22Rv1 (cell line): ENCODE measurements around the gene LRRC3B.

Experiments
- CTCF ChIP-seq: fragments of 450-650 bp; IDR thresholded peaks from 2 replicates; pipeline ENCODE4 v1.5.1; 2017; ENCODE audit warnings: mild to moderate bottlenecking
- ZFX ChIP-seq: fragments of 450-650 bp; IDR thresholded peaks from 2 replicates; pipeline ENCODE4 v1.6.1; 2017; ENCODE audit warnings: antibody characterized with exemption, borderline replicate concordance

GRCh38 chr3:26588931-26589330 is 33.6 kb upstream of the LRRC3B start:
- no peak for TF ChIP-seq CTCF
- no peak for TF ChIP-seq ZFX
